T follicular helper cell (primary cell): ENCODE data around the gene SOX12.
"Not testable (repeated sequence)": the region's sequence is repeated elsewhere in the genome, so short reads cannot be mapped to it uniquely, and the experiment has no call there.

Experiments used
- DNase-seq: peaks from one replicate; pipeline ENCODE4 v3.0.0-alpha.2; 2020; ENCODE audit warnings: low read depth

The SOX12 gene

GRCh38 chr20:362271-363254, 37.2 kb downstream of the SOX12 start:
- no peak for DNase-seq

- no peak for DNase-seq
These were observed 38.1 kb downstream of the SOX12 start for GRCh38 chr20:363319-364078.

GRCh38 chr20:364905-365794, 39.8 kb downstream of the SOX12 start:
- no peak for DNase-seq

GRCh38 chr20:366041-366718, 40.8 kb downstream of the SOX12 start:
- DNase-seq, result no peak

- DNase-seq, result no peak
These were observed 41.5 kb downstream of the SOX12 start for GRCh38 chr20:366719-367485.

GRCh38 chr20:367486-367887, 42.1 kb downstream of the SOX12 start:
- DNase-seq, result no peak

- no peak for DNase-seq
These were observed 43.6 kb downstream of the SOX12 start for GRCh38 chr20:368915-369314.

- DNase-seq, result no peak
These were observed 44.8 kb downstream of the SOX12 start for GRCh38 chr20:370151-370600.

- DNase-seq, result no peak
These were observed 45.8 kb downstream of the SOX12 start for GRCh38 chr20:370977-371754.

- DNase-seq, result no peak
These were observed 46.6 kb downstream of the SOX12 start for GRCh38 chr20:371755-372542.

- DNase-seq, result not testable (repeated sequence)
These were observed 47.3 kb downstream of the SOX12 start for GRCh38 chr20:372543-373082.

GRCh38 chr20:373171-373890, 48.0 kb downstream of the SOX12 start:
- no peak for DNase-seq

GRCh38 chr20:375265-375889, 50.0 kb downstream of the SOX12 start:
- no peak for DNase-seq

- no peak for DNase-seq
These were observed 50.7 kb downstream of the SOX12 start for GRCh38 chr20:376089-376488.

GRCh38 chr20:376750-377149, 51.4 kb downstream of the SOX12 start:
- no peak for DNase-seq

GRCh38 chr20:377578-377977, 52.2 kb downstream of the SOX12 start:
- DNase-seq, result not testable (repeated sequence)

- no peak for DNase-seq
These were observed 53.6 kb downstream of the SOX12 start for GRCh38 chr20:378961-379336.
